SK-N-SH (cell line): ENCODE results near the gene ARSJ. TPM values are rescaled to one million over a fixed set of nuclear protein-coding genes. Genes with fewer than 3 reads are reported as not detected.

Experiments used
- CTCF ChIA-PET: fragments of 300-600, 350-600 bp; formaldehyde crosslinking; extraction: SDS; loops from one replicate; lab custom pipeline; 2021; lab: Yijun Ruan, JAX
- POLR2A ChIA-PET: fragments of 350-600 bp; sonication (Branson Sonifier 250); formaldehyde crosslinking; extraction: SDS; loops from one replicate; lab custom pipeline; 2020; ENCODE audit warnings: antibody characterized with exemption, inconsistent platforms; lab: Yijun Ruan, JAX
- DNase-seq: peaks from one replicate; pipeline ENCODE4 v3.0.0; 2012
- H2AFZ ChIP-seq: fragments of 200-600 bp; sonication (generic); 2 replicates; pipeline ENCODE4 v1.8.1; 2016; ENCODE audit warnings: antibody characterized with exemption, mild to moderate bottlenecking, low read depth
- H3F3A ChIP-seq: fragments of 200-600 bp; sonication (generic); replicated peaks from 2 replicates; pipeline ENCODE3; 2016; ENCODE audit warnings: antibody characterized with exemption, mild to moderate bottlenecking; ENCODE audit not compliant: insufficient read depth
- H3K27ac ChIP-seq, 2 experiments: fragments of 200-500 bp in 1 of 2; fragments of 200-600 bp in 1 of 2; sonication (Bioruptor generic) in 1 of 2; sonication (generic), shearing (Covaris generic) in 1 of 2; 2 replicates each; pipeline versions ENCODE4 v1.5.1 to v1.6.1; 2014 to 2016; ENCODE audit warnings: low read depth in 2 of 2, inconsistent platforms in 1 of 2, low read length in 1 of 2, mild to moderate bottlenecking in 1 of 2, mixed read lengths in 1 of 2
- H3K27me3 ChIP-seq: fragments of 200-600 bp; sonication (generic), shearing (Covaris generic); 2 replicates; pipeline ENCODE4 v1.6.1; 2016; ENCODE audit warnings: mixed run types; ENCODE audit not compliant: insufficient read depth
- H3K36me3 ChIP-seq, 2 experiments: fragments of 200-500 bp in 1 of 2; fragments of 200-600 bp in 1 of 2; sonication (Bioruptor generic) in 1 of 2; sonication (generic) in 1 of 2; replicated peaks in 1 of 2; 2 replicates each; pipeline versions ENCODE3 to v1.5.1; 2014 to 2016; ENCODE audit warnings: low read length in 1 of 2, mild to moderate bottlenecking in 1 of 2; ENCODE audit not compliant: insufficient read depth in 2 of 2, control insufficient read depth in 1 of 2
- H3K4me1 ChIP-seq, 2 experiments: fragments of 200-500 bp in 1 of 2; fragments of 200-600 bp in 1 of 2; sonication (Bioruptor generic) in 1 of 2; sonication (generic), shearing (Covaris generic) in 1 of 2; 2 replicates each; pipeline versions ENCODE4 v1.5.1 to v1.6.1; 2014 to 2016; ENCODE audit warnings: low read depth in 1 of 2, low read length in 1 of 2, mixed run types in 1 of 2; ENCODE audit not compliant: insufficient read depth in 2 of 2, control insufficient read depth in 1 of 2
- H3K4me2 ChIP-seq: fragments of 200-600 bp; sonication (generic), shearing (Covaris generic); 2 replicates; pipeline ENCODE4 v1.6.1; 2017; ENCODE audit warnings: mixed run types
- H3K4me3 ChIP-seq, 2 experiments: fragments of 200-500 bp in 1 of 2; fragments of 200-600 bp in 1 of 2; sonication (Bioruptor generic) in 1 of 2; sonication (generic), shearing (Covaris generic) in 1 of 2; 2 replicates each; pipeline versions ENCODE4 v1.5.1 to v1.8.1; 2014 to 2016; ENCODE audit warnings: low read depth in 2 of 2, inconsistent platforms in 1 of 2, low read length in 1 of 2, mild to moderate bottlenecking in 1 of 2, mixed read lengths in 1 of 2, moderate library complexity in 1 of 2
- H3K79me2 ChIP-seq: fragments of 200-600 bp; sonication (generic); 2 replicates; pipeline ENCODE4 v1.8.1; 2017; ENCODE audit warnings: mild to moderate bottlenecking; ENCODE audit not compliant: insufficient read depth
- H3K9ac ChIP-seq: fragments of 200-600 bp; sonication (generic); 2 replicates; pipeline ENCODE4 v1.6.1; 2017; ENCODE audit warnings: mixed run types
- H3K9me2 ChIP-seq: fragments of 200-600 bp; sonication (generic); 2 replicates; pipeline ENCODE4 v1.6.1; 2017; ENCODE audit warnings: mixed run types
- H3K9me3 ChIP-seq: fragments of 200-600 bp; sonication (generic); 2 replicates; pipeline ENCODE4 v1.6.1; 2017; ENCODE audit warnings: mixed run types, mild to moderate bottlenecking, moderate library complexity
- H4K20me1 ChIP-seq: fragments of 200-600 bp; sonication (generic); 2 replicates; pipeline ENCODE4 v1.6.1; 2017; ENCODE audit warnings: mild to moderate bottlenecking, mixed run types; ENCODE audit not compliant: insufficient read depth
- EP300 ChIP-seq, 2 experiments: IDR thresholded peaks; 2 replicates each; pipeline versions ENCODE4 v1.4.0 to v1.6.1; 2012; ENCODE audit warnings: borderline replicate concordance in 1 of 2, low read depth in 1 of 2, low read length in 1 of 2
- FOXM1 ChIP-seq: IDR thresholded peaks from 2 replicates; pipeline ENCODE4 v1.4.0; 2012; ENCODE audit warnings: low read depth, mild to moderate bottlenecking
- GABPA ChIP-seq: IDR thresholded peaks from 2 replicates; pipeline ENCODE4 v1.4.0; 2012; ENCODE audit warnings: low read depth, mild to moderate bottlenecking
- MXI1 ChIP-seq: IDR thresholded peaks from 2 replicates; pipeline ENCODE4 v1.6.1; 2012; ENCODE audit warnings: mild to moderate bottlenecking, low read depth, low read length, improper control_type of control experiment
- NFIC ChIP-seq: IDR thresholded peaks from 2 replicates; pipeline ENCODE4 v1.4.0; 2012; ENCODE audit warnings: borderline replicate concordance
- RFX5 ChIP-seq: IDR thresholded peaks from 2 replicates; pipeline ENCODE4 v1.6.1; 2012; ENCODE audit warnings: mild to moderate bottlenecking, improper control_type of control experiment, low read length
- RXRA ChIP-seq: IDR thresholded peaks from 2 replicates; pipeline ENCODE4 v1.4.0; 2012; ENCODE audit warnings: low read depth, mild to moderate bottlenecking, borderline replicate concordance
- SIN3A ChIP-seq: IDR thresholded peaks from 2 replicates; pipeline ENCODE4 v1.6.1; 2012; ENCODE audit warnings: low read depth, mild to moderate bottlenecking, low read length, moderate library complexity, borderline replicate concordance
- TCF12 ChIP-seq: IDR thresholded peaks from 2 replicates; pipeline ENCODE4 v1.4.0; 2012
- YY1 ChIP-seq: IDR thresholded peaks from 2 replicates; pipeline ENCODE4 v1.4.0; 2012; ENCODE audit warnings: low read depth, mild to moderate bottlenecking
- WGBS: methylation state at CpG from one replicate; pipeline ENCODE4 v1.1.6; 2017; ENCODE audit warnings: low lambda C conversion rate; 5-methylcytosine and 5-hydroxymethylcytosine counted together
- polyA plus RNA-seq, 3 experiments: library from polyadenylated mRNA; depleted of rRNA; stranded (reverse); fragments of >200 nt; gene quantifications; 2 replicates each; pipeline ENCODE4 v1.2.3, GENCODE V29; 2012
- TF ChIP-seq, protein P1 (sequence below): IDR thresholded peaks from 2 replicates; pipeline ENCODE4 v1.4.0; 2012; ENCODE audit warnings: low read depth, borderline replicate concordance
- TF ChIP-seq, protein P2 (sequence below): IDR thresholded peaks from 2 replicates; pipeline ENCODE4 v1.6.1; 2012; ENCODE audit warnings: mild to moderate bottlenecking, low read depth, low read length, moderate library complexity
- TF ChIP-seq, protein P3 (sequence below): IDR thresholded peaks from 2 replicates; pipeline ENCODE4 v1.4.0; 2012; ENCODE audit warnings: low read depth, borderline replicate concordance
- TF ChIP-seq, protein P4 (sequence below): fragments of 150-350 bp; IDR thresholded peaks from 2 replicates; pipeline ENCODE4 v1.6.1; 2016; ENCODE audit warnings: mild to moderate bottlenecking, low read depth, low read length

The ARSJ gene
- polyA plus RNA-seq, 1 of the 3 experiments (the other 2 are of a cell fraction), result 30.4 TPM

DNA sequence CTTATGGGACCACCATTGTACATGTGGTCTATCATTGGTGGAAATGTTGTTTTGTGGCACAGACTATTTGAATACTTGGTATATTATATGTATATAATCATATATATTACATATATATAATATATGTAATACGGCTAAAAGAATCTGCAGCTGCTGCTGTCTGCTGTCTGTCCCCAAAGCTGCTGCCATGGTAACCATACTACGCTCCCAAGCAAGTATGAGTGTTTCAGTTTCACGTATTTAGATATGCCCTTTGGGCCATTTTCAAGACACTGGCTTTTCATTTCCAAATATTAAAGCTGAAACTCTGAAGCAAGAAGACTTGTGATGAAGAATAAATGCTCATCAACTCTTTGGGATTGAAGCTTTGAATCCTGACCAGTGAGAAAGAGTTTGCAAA is 42.0 kb upstream of the ARSJ start:
- Histone ChIP-seq H4K20me1 (no peaks in the 10 kb centered on the region), H3F3A (no peaks in the 10 kb centered on the region), H3K4me2 (no peak overlapping the region), H3K27ac (no peak overlapping the region), H3K4me1 (peaks cover 0 to 4% of the 10 kb centered on the region in 2 experiments; a peak in 2 of 4 replicates), H3K36me3 (peaks cover 0 to 6% of the 10 kb centered on the region in 2 experiments), H2AFZ (no peak overlapping the region), H3K4me3 (no peak overlapping the region), H3K27me3 (no peaks in the 10 kb centered on the region), H3K9me2 (no peaks in the 10 kb centered on the region), H3K9ac (no peak overlapping the region), H3K79me2 (no peaks in the 10 kb centered on the region), H3K9me3 (no peaks in the 10 kb centered on the region)
- TF ChIP-seq FOXM1, result no peak
- no peak for TF ChIP-seq EP300 (IDR thresholded peaks at IDR 0.05; ENCODE audit: borderline replicate concordance in 1 of 2, low read depth in 1 of 2, low read length in 1 of 2)
- TF ChIP-seq RXRA, result no peak
- TF ChIP-seq, protein P1, sequence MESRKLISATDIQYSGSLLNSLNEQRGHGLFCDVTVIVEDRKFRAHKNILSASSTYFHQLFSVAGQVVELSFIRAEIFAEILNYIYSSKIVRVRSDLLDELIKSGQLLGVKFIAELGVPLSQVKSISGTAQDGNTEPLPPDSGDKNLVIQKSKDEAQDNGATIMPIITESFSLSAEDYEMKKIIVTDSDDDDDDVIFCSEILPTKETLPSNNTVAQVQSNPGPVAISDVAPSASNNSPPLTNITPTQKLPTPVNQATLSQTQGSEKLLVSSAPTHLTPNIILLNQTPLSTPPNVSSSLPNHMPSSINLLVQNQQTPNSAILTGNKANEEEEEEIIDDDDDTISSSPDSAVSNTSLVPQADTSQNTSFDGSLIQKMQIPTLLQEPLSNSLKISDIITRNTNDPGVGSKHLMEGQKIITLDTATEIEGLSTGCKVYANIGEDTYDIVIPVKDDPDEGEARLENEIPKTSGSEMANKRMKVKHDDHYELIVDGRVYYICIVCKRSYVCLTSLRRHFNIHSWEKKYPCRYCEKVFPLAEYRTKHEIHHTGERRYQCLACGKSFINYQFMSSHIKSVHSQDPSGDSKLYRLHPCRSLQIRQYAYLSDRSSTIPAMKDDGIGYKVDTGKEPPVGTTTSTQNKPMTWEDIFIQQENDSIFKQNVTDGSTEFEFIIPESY, result no peak
- TF ChIP-seq, protein P2, sequence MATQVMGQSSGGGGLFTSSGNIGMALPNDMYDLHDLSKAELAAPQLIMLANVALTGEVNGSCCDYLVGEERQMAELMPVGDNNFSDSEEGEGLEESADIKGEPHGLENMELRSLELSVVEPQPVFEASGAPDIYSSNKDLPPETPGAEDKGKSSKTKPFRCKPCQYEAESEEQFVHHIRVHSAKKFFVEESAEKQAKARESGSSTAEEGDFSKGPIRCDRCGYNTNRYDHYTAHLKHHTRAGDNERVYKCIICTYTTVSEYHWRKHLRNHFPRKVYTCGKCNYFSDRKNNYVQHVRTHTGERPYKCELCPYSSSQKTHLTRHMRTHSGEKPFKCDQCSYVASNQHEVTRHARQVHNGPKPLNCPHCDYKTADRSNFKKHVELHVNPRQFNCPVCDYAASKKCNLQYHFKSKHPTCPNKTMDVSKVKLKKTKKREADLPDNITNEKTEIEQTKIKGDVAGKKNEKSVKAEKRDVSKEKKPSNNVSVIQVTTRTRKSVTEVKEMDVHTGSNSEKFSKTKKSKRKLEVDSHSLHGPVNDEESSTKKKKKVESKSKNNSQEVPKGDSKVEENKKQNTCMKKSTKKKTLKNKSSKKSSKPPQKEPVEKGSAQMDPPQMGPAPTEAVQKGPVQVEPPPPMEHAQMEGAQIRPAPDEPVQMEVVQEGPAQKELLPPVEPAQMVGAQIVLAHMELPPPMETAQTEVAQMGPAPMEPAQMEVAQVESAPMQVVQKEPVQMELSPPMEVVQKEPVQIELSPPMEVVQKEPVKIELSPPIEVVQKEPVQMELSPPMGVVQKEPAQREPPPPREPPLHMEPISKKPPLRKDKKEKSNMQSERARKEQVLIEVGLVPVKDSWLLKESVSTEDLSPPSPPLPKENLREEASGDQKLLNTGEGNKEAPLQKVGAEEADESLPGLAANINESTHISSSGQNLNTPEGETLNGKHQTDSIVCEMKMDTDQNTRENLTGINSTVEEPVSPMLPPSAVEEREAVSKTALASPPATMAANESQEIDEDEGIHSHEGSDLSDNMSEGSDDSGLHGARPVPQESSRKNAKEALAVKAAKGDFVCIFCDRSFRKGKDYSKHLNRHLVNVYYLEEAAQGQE, result no peak
- no peak for TF ChIP-seq RFX5
- no peak for TF ChIP-seq MXI1
- no peak for TF ChIP-seq GABPA
- TF ChIP-seq YY1, result no peak
- TF ChIP-seq, protein P3, sequence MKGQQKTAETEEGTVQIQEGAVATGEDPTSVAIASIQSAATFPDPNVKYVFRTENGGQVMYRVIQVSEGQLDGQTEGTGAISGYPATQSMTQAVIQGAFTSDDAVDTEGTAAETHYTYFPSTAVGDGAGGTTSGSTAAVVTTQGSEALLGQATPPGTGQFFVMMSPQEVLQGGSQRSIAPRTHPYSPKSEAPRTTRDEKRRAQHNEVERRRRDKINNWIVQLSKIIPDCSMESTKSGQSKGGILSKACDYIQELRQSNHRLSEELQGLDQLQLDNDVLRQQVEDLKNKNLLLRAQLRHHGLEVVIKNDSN, result no peak
- TF ChIP-seq, protein P4, sequence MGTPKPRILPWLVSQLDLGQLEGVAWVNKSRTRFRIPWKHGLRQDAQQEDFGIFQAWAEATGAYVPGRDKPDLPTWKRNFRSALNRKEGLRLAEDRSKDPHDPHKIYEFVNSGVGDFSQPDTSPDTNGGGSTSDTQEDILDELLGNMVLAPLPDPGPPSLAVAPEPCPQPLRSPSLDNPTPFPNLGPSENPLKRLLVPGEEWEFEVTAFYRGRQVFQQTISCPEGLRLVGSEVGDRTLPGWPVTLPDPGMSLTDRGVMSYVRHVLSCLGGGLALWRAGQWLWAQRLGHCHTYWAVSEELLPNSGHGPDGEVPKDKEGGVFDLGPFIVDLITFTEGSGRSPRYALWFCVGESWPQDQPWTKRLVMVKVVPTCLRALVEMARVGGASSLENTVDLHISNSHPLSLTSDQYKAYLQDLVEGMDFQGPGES, result no peak
- TF ChIP-seq SIN3A, result no peak
- no peak for TF ChIP-seq NFIC
- no peak for TF ChIP-seq TCF12
- POLR2A ChIA-PET, result no interaction called here
- DNase-seq, result no peak
- CTCF ChIA-PET, result interaction anchor here (1.3 kb wide), 1 partner anchor 357 kb away, joined by 4 read pairs; no protein-coding TSS in a partner anchor
- WGBS, result 94% methylated on average over 3 of the region's 3 CpGs
